OCI-LY1 (cell line): Measurements from ENCODE around the gene SYNM.

ENCODE experiments used
- H2AFZ ChIP-seq: fragments of 200-600 bp; sonication (generic), shearing (Covaris generic); 2 replicates; pipeline ENCODE4 v1.6.0; 2014; ENCODE audit warnings: antibody characterized with exemption, mild to moderate bottlenecking, low read length
- H3F3A ChIP-seq: fragments of 200-600 bp; sonication (generic), shearing (Covaris generic); 2 replicates; pipeline ENCODE4 v1.6.0; 2014; ENCODE audit warnings: mild to moderate bottlenecking, antibody characterized with exemption, low read length, moderate library complexity; ENCODE audit not compliant: insufficient read depth
- H3K27ac ChIP-seq: fragments of 200-600 bp; sonication (generic); 2 replicates; pipeline ENCODE4 v1.5.1; 2014; ENCODE audit warnings: low read length, mixed run types, mild to moderate bottlenecking, low read depth; ENCODE audit not compliant: poor library complexity, severe bottlenecking
- H3K27me3 ChIP-seq: fragments of 200-600 bp; sonication (generic); 2 replicates; pipeline ENCODE4 v1.6.0; 2014; ENCODE audit warnings: antibody characterized with exemption, mild to moderate bottlenecking, low read length, moderate library complexity; ENCODE audit not compliant: insufficient read depth
- H3K36me3 ChIP-seq: fragments of 200-600 bp; sonication (generic); 2 replicates; pipeline ENCODE4 v1.6.1; 2014; ENCODE audit warnings: mild to moderate bottlenecking, antibody characterized with exemption, low read length, moderate library complexity, mixed read lengths; ENCODE audit not compliant: insufficient read depth
- H3K4me1 ChIP-seq: fragments of 200-600 bp; sonication (generic); 2 replicates; pipeline ENCODE4 v1.5.1; 2014; ENCODE audit warnings: mild to moderate bottlenecking, low read length, moderate library complexity; ENCODE audit not compliant: insufficient read depth, severe bottlenecking
- H3K4me2 ChIP-seq: fragments of 200-600 bp; sonication (generic), shearing (Covaris generic); 2 replicates; pipeline ENCODE4 v1.6.1; 2014; ENCODE audit warnings: low read length
- H3K4me3 ChIP-seq: fragments of 200-600 bp; sonication (generic); 2 replicates; pipeline ENCODE4 v1.5.1; 2014; ENCODE audit warnings: low read length, low read depth, mild to moderate bottlenecking, mixed read lengths; ENCODE audit not compliant: poor library complexity, severe bottlenecking
- H3K79me2 ChIP-seq: fragments of 200-600 bp; shearing (Covaris generic); 2 replicates; pipeline ENCODE4 v1.6.1; 2016; ENCODE audit warnings: mixed run types, low read length, mixed read lengths; ENCODE audit not compliant: insufficient read depth
- H3K9ac ChIP-seq: fragments of 200-600 bp; sonication (generic), shearing (Covaris generic); 2 replicates; pipeline ENCODE4 v1.6.1; 2014; ENCODE audit warnings: mild to moderate bottlenecking, low read length, mixed read lengths
- H3K9me2 ChIP-seq: fragments of 200-600 bp; sonication (generic), shearing (Covaris generic); 2 replicates; pipeline ENCODE4 v1.6.1; 2014; ENCODE audit warnings: low read depth, mild to moderate bottlenecking, low read length, mixed read lengths
- H3K9me3 ChIP-seq: fragments of 200-600 bp; shearing (Covaris generic); 2 replicates; pipeline ENCODE4 v1.6.1; 2014; ENCODE audit warnings: low read length, mixed read lengths
- H4K20me1 ChIP-seq: fragments of 200-600 bp; sonication (generic), shearing (Covaris generic); 2 replicates; pipeline ENCODE4 v1.6.0; 2016; ENCODE audit warnings: mild to moderate bottlenecking, low read length; ENCODE audit not compliant: insufficient read depth
- CTCF ChIP-seq: fragments of 200-600 bp; sonication (generic), shearing (Covaris generic); IDR thresholded peaks from 2 replicates; pipeline ENCODE4 v1.5.1; 2017; ENCODE audit warnings: mild to moderate bottlenecking, antibody characterized with exemption, low read length, moderate library complexity, mixed read lengths
- EZH2 ChIP-seq: fragments of 200-600 bp; sonication (generic), shearing (Covaris generic); IDR thresholded peaks from 2 replicates; pipeline ENCODE4 v1.8.0; 2017; ENCODE audit warnings: borderline replicate concordance, mixed run types, mild to moderate bottlenecking, antibody characterized with exemption, low read length, moderate library complexity, mixed read lengths

The SYNM gene

GRCh38 chr15:99062226-99062625 is 42.7 kb upstream of the SYNM start:
- H3K9ac ChIP-seq = no peak overlapping the region
- H4K20me1 ChIP-seq = no peaks in the 10 kb centered on the region
- H3K4me3 ChIP-seq = no peak overlapping the region
- no peaks in the 10 kb centered on the region for H3K9me3 ChIP-seq
- no peaks in the 10 kb centered on the region for H3K4me1 ChIP-seq
- no peaks in the 10 kb centered on the region for H3K36me3 ChIP-seq
- H3F3A ChIP-seq = no peaks in the 10 kb centered on the region
- TF ChIP-seq EZH2 (no peak), CTCF (no peak)
- no peak overlapping the region for H3K4me2 ChIP-seq
- no peak overlapping the region for H2AFZ ChIP-seq
- H3K79me2 ChIP-seq = no peaks in the 10 kb centered on the region
- no peak overlapping the region for H3K27ac ChIP-seq
- H3K9me2 ChIP-seq = no peaks in the 10 kb centered on the region
- H3K27me3 ChIP-seq = no peaks in the 10 kb centered on the region

GRCh38 chr15:99068186-99068585 is 36.7 kb upstream of the SYNM start:
- TF ChIP-seq EZH2 (no peak), CTCF (no peak)
- H3K9me2 ChIP-seq = no peaks in the 10 kb centered on the region

DNA sequence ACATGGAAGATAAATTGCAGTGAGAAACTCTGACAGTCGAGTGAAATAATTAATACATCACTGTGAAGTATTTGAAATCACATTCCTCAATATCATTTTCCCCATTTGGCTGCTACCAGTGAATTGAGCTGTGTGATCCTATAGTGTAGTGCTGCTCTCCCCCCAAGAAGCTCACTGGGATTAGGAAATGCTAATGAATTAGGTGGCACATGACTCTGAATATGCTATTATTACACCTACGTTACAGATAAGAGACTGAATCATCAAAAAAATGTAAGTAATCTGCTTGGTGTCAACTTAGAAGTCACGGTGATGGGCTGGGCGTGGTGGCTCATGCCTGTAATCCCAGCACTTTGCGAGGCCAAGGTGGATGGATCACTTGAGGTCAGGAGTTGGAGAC is 34.7 kb upstream of the SYNM start:
- Histone ChIP-seq H3K79me2 (no peaks in the 10 kb centered on the region), H3K9me3 (no peaks in the 10 kb centered on the region), H3K36me3 (no peaks in the 10 kb centered on the region), H2AFZ (no peak overlapping the region), H3K4me2 (no peak overlapping the region), H3K4me1 (no peaks in the 10 kb centered on the region), H3K9me2 (no peaks in the 10 kb centered on the region), H3K9ac (no peak overlapping the region), H3K27ac (no peak overlapping the region), H3F3A (no peaks in the 10 kb centered on the region), H3K27me3 (no peaks in the 10 kb centered on the region), H4K20me1 (no peaks in the 10 kb centered on the region), H3K4me3 (no peak overlapping the region)
- no peak for TF ChIP-seq CTCF
- TF ChIP-seq EZH2 = no peak

More at GRCh38 chr15:99068186-99068585, 36.7 kb upstream of the SYNM start:
- H3K79me2 ChIP-seq = no peaks in the 10 kb centered on the region
- H2AFZ ChIP-seq = no peak overlapping the region
- no peak overlapping the region for H3K4me2 ChIP-seq
- no peaks in the 10 kb centered on the region for H4K20me1 ChIP-seq
- H3K36me3 ChIP-seq = no peaks in the 10 kb centered on the region
- H3K9ac ChIP-seq = no peak overlapping the region
- no peaks in the 10 kb centered on the region for H3K9me3 ChIP-seq
- no peaks in the 10 kb centered on the region for H3F3A ChIP-seq
- no peaks in the 10 kb centered on the region for H3K27me3 ChIP-seq
- H3K4me3 ChIP-seq = no peak overlapping the region
- H3K27ac ChIP-seq = no peak overlapping the region
- no peaks in the 10 kb centered on the region for H3K4me1 ChIP-seq
